ENCODE measurements around the gene KLK6. TPM values are rescaled to one million over a fixed set of nuclear protein-coding genes. Genes with fewer than 3 reads are reported as not detected.

Gene KLK6
- total RNA-seq, 1 donor from 2014 or later: 10.3 TPM

GRCh38 chr19:50968716-50969412, 527 bp downstream of the KLK6 start:
- Histone ChIP-seq H3K4me1 (no peaks in the 10 kb centered on the region), H3K27me3 (no peaks in the 10 kb centered on the region), H3K36me3 (no peaks in the 10 kb centered on the region), H3K9me3 (no peaks in the 10 kb centered on the region), H3K4me3 (no peak overlapping the region), H3K27ac (no peak overlapping the region)
- intact Hi-C loops (cut with DNase I): no loop called here
- TF ChIP-seq POLR2AphosphoS5 (IDR thresholded peaks at IDR 0.05; ENCODE audit: insufficient read depth in 1 of 2, low read depth in 1 of 2): no peak
- TF ChIP-seq POLR2A (IDR thresholded peaks at IDR 0.05): no peak
- no peak for TF ChIP-seq CTCF (IDR thresholded peaks at IDR 0.05)
- DNase-seq (ENCODE audit: extremely low spot score in 2 of 2): no peak

- Histone ChIP-seq H3K9me3 (no peaks in the 10 kb centered on the region), H3K27me3 (no peaks in the 10 kb centered on the region), H3K36me3 (no peaks in the 10 kb centered on the region), H3K27ac (no peak overlapping the region), H3K4me3 (no peak overlapping the region), H3K4me1 (no peaks in the 10 kb centered on the region)
- intact Hi-C loops (cut with DNase I): no loop called here
- no peak for TF ChIP-seq CTCF (IDR thresholded peaks at IDR 0.05)
- TF ChIP-seq POLR2A (IDR thresholded peaks at IDR 0.05): no peak
- TF ChIP-seq POLR2AphosphoS5 (IDR thresholded peaks at IDR 0.05; ENCODE audit: insufficient read depth in 1 of 2, low read depth in 1 of 2): no peak
- no peak for DNase-seq (ENCODE audit: extremely low spot score in 2 of 2)
Measured at GRCh38 chr19:50967929-50968715, 1.3 kb downstream of the KLK6 start.

GRCh38 chr19:50964266-50964665, 5.1 kb downstream of the KLK6 start:
- Histone ChIP-seq H3K27ac (no peak overlapping the region), H3K4me1 (no peaks in the 10 kb centered on the region), H3K9me3 (no peaks in the 10 kb centered on the region), H3K36me3 (no peaks in the 10 kb centered on the region), H3K27me3 (no peaks in the 10 kb centered on the region), H3K4me3 (no peak overlapping the region)
- TF ChIP-seq POLR2A (IDR thresholded peaks at IDR 0.05) (no peak), CTCF (IDR thresholded peaks at IDR 0.05) (no peak), POLR2AphosphoS5 (IDR thresholded peaks at IDR 0.05; ENCODE audit: insufficient read depth in 1 of 2, low read depth in 1 of 2) (no peak)
- no peak for DNase-seq (ENCODE audit: extremely low spot score in 2 of 2)
- intact Hi-C loops (cut with DNase I): no loop called here

GRCh38 chr19:50963381-50963780, 6.0 kb downstream of the KLK6 start:
- H3K9me3 ChIP-seq: no peaks in the 10 kb centered on the region
- H3K27me3 ChIP-seq: no peaks in the 10 kb centered on the region
- no peak overlapping the region for H3K4me3 ChIP-seq

More at GRCh38 chr19:50963381-50963780, 6.0 kb downstream of the KLK6 start:
- TF ChIP-seq POLR2AphosphoS5 (IDR thresholded peaks at IDR 0.05; ENCODE audit: insufficient read depth in 1 of 2, low read depth in 1 of 2) (no peak), CTCF (IDR thresholded peaks at IDR 0.05) (no peak), POLR2A (IDR thresholded peaks at IDR 0.05) (no peak)
- intact Hi-C loops (cut with DNase I): no loop called here
- Histone ChIP-seq H3K36me3 (no peaks in the 10 kb centered on the region), H3K4me1 (no peaks in the 10 kb centered on the region), H3K27ac (no peak overlapping the region)
- no peak for DNase-seq (ENCODE audit: extremely low spot score in 2 of 2)
